ENCODE measurements around the gene TLK1. TPM values are rescaled to one million over a fixed set of nuclear protein-coding genes. Genes with fewer than 3 reads are reported as not detected.
A peak's percentile ranks its signal among the peaks of the same experiment; 100 is the strongest.

Gene TLK1
- total RNA-seq (2012; rRNA removed) (12.5 TPM in 2 replicates), polyA plus RNA-seq (2012; rRNA removed) (6.3 and 7.3 TPM in 2 replicates), Bru-seq, nascent RNA (percentile 93 among the genes with signal in this experiment), BruChase-seq, experiment 1, labeled RNA remaining after a 6-hour chase (percentile 83 among the genes with signal in this experiment), BruChase-seq, experiment 2, labeled RNA remaining after a 2-hour chase (percentile 84 among the genes with signal in this experiment)
- polyA plus RNA-seq (2012; cell fraction: cytosol; rRNA removed): 2.8 and 4.5 TPM in 2 replicates
- polyA plus RNA-seq (2012; cell fraction: nucleus; rRNA removed; ENCODE audit: low replicate concordance): 4.2 and 6.4 TPM in 2 replicates
- long read RNA-seq, full-length matches to known transcripts: 21 of 37 reads
- long read RNA-seq, partial matches to known transcripts: 4 of 37 reads
- long read RNA-seq, other reads (novel, unspliced or antisense): 12 of 37 reads

- intact Hi-C loops (cut with micrococcal nuclease) (loop anchor here (1.0 to 5.0 kb wide), 2 partner anchors 127 to 274 kb away; partner anchors contain the start of gene DCAF17), dilution Hi-C loops (cut with HindIII; ENCODE audit: low sequenced_read_pairs, unreplicated experiment) (no loop called here)
- peak within 1 kb of the TSS; percentile 80 for H4K91ac ChIP-seq (ENCODE audit: insufficient read depth, low read depth, low read length)
- TF ChIP-seq ELK1 (IDR thresholded peaks at IDR 0.05; ENCODE audit: borderline replicate concordance, low read depth, low read length): no peak
- no peak for TF ChIP-seq RAD21 (IDR thresholded peaks at IDR 0.05; ENCODE audit: low read length)
- peak; percentile 62; the same call in 1 of the 2 replicates for TF ChIP-seq USF2 (IDR thresholded peaks at IDR 0.05; ENCODE audit: low read depth, low read length)
- TF ChIP-seq MAFK (IDR thresholded peaks at IDR 0.05; ENCODE audit: low read depth, low read length): no peak
- peak; percentile 49 for TF ChIP-seq CEBPB (IDR thresholded peaks at IDR 0.05; ENCODE audit: low read depth, low read length)
- peak; percentile 24; the same call in 1 of the 2 replicates for TF ChIP-seq CTCF (conservative IDR thresholded peaks at IDR 0.05; ENCODE audit: low read depth, low read length)
- no peak for TF ChIP-seq NFE2L2 (IDR thresholded peaks at IDR 0.05; ENCODE audit: low read depth, low read length)
- TF ChIP-seq CHD1 (IDR thresholded peaks at IDR 0.05; ENCODE audit: low read depth, low read length): no peak
- peak; percentile 65; the same call in 1 of the 2 replicates for TF ChIP-seq POLR2A (IDR thresholded peaks at IDR 0.05; ENCODE audit: low read depth, low read length)
- no peak for TF ChIP-seq SMC3 (IDR thresholded peaks at IDR 0.05; ENCODE audit: low read depth, low read length)
Measured at GRCh38 chr2:171160119-171160955, at the start of gene TLK1. Gene TLK1, minus strand, starts transcription at chr2:171160893. Its CDS starts 465 bp downstream, at chr2:171160428.

More at GRCh38 chr2:171160119-171160955, at the start of gene TLK1:
- no peaks in the 10 kb centered on the region; the same call in 1 of the 2 replicates for H3K27me3 ChIP-seq (ENCODE audit: control insufficient read depth, insufficient read depth, low read length)
- H2AK5ac ChIP-seq (ENCODE audit: low read depth, low read length): peak within 1 kb of the TSS; percentile 65
- H3K27ac ChIP-seq (ENCODE audit: insufficient read depth, low read length): peak within 1 kb of the TSS; percentile 99
- H3K23ac ChIP-seq (ENCODE audit: low read depth, low read length): peak within 1 kb of the TSS; percentile 99
- H3K9me3 ChIP-seq (ENCODE audit: control insufficient read depth, insufficient read depth, low read length): no peaks in the 10 kb centered on the region
- H3K9me1 ChIP-seq (ENCODE audit: insufficient read depth, low read length): no peaks in the 10 kb centered on the region
- peak within 1 kb of the TSS; percentile 98 for H2BK5ac ChIP-seq (ENCODE audit: low read depth, low read length, poor library complexity, severe bottlenecking)
- peak within 1 kb of the TSS; percentile 97 for H2AK9ac ChIP-seq (replicated peaks; ENCODE audit: low read depth, low read length, poor library complexity)
- no peak within 1 kb of the TSS for H2BK20ac ChIP-seq (ENCODE audit: low read depth, low read length)
- H4K8ac ChIP-seq (ENCODE audit: low read depth in 2 of 2, low read length in 2 of 2): peak within 1 kb of the TSS; percentile 87 to 89
- peak within 1 kb of the TSS; percentile 95 for H3K4ac ChIP-seq (ENCODE audit: low read depth, low read length)
- H4K20me1 ChIP-seq (ENCODE audit: insufficient read depth, low read length): peaks cover 40% of the 10 kb centered on the region
- H3K56ac ChIP-seq (ENCODE audit: extremely low read depth, insufficient read depth, low read length): peak within 1 kb of the TSS; percentile 90; the same call in 1 of the 2 replicates
- in situ Hi-C loops (cut with MboI; ENCODE audit: low sequenced_read_pairs): loop anchor here (10.0 kb wide), 1 partner anchor 254 kb away; no protein-coding TSS in a partner anchor
- peak within 1 kb of the TSS; percentile 91 for H3K4me2 ChIP-seq (ENCODE audit: low read depth, low read length)
- peak within 1 kb of the TSS; percentile 88 for H3K4me3 ChIP-seq (ENCODE audit: insufficient read depth, low read depth, low read length)
- peak within 1 kb of the TSS; percentile 96 for H2AFZ ChIP-seq (replicated peaks; ENCODE audit: low read length, poor library complexity)
- ChIA-PET POLR2A (ENCODE audit: unreplicated experiment) (interaction anchor here (0.6 to 1.3 kb wide), 3 partner anchors 127 to 271 kb away, joined by 5 to 21 read pairs (median 13); no protein-coding TSS in a partner anchor), CTCF (interaction anchor here (1.5 to 2.8 kb wide), 2 partner anchors 79 to 256 kb away, joined by 4 to 10 read pairs; no protein-coding TSS in a partner anchor)
- H3K9ac ChIP-seq (ENCODE audit: low read depth, low read length): peak within 1 kb of the TSS; percentile 97
- peaks cover 0 to 21% of the 10 kb centered on the region in 2 experiments; a peak in 3 of 4 replicates for H3K79me1 ChIP-seq (ENCODE audit: low read depth in 1 of 2, low read length in 2 of 2)
- peak within 1 kb of the TSS; percentile 87 for H3K18ac ChIP-seq (ENCODE audit: low read depth, low read length)
- H4K5ac ChIP-seq (ENCODE audit: low read depth, low read length): peak within 1 kb of the TSS; percentile 92
- H2BK15ac ChIP-seq (ENCODE audit: low read depth, low read length): peak within 1 kb of the TSS; percentile 70; the same call in 2 of the 3 replicates
- H3K14ac ChIP-seq (replicated peaks; ENCODE audit: low read depth, low read length): peak within 1 kb of the TSS; percentile 96
- 1% methylated on average over 14 of the region's 97 CpGs; no CpG with 5 or more reads in 1 of the 2 experiments for WGBS, 2 experiments (ENCODE audit: extremely low coverage in 2 of 2, insufficient read length in 1 of 2)
- no peaks in the 10 kb centered on the region for H3K4me1 ChIP-seq (ENCODE audit: control insufficient read depth, insufficient read depth, low read length)
- ATAC-seq (ENCODE audit: low read depth) (peak; percentile 71), DNase-seq (peak; percentile 62)
- H3K36me3 ChIP-seq (ENCODE audit: control insufficient read depth, insufficient read depth, low read length): no peaks in the 10 kb centered on the region
- peak within 1 kb of the TSS; percentile 90 for H2BK120ac ChIP-seq (ENCODE audit: low read depth, low read length)
- BruUV-seq (replicated peaks): TSS peak; percentile 18
